HG02973 (cell line): ENCODE measurements around the gene NAGS.
"Not testable (repeated sequence)": the region's sequence is repeated elsewhere in the genome, so short reads cannot be mapped to it uniquely, and the experiment has no call there.

Source experiments
- ATAC-seq: cut with Tn5 transposase; IDR thresholded peaks from one replicate; pipeline ENCODE4 v1.9.1; 2021; ENCODE audit warnings: moderate library complexity; ENCODE audit not compliant: unreplicated experiment

NAGS gene

DNA sequence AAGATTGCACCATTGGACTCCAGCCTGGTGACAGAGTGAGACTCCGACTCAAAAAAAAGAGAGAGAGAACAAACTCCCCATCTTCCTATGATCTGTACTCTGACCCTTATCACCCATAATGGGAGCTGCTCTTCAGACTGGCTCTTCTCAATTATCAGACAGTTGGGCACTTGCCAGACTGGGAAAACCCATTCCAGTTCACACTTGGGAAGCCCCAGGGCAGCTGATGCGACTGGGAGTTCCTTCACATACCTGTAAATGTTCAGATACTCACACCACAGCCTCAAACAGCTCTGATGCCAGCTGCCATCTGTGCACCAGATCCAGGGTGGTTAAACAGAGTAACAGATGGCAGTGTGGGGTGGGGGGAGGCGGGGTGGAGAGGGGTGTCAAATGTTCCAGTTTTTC is 34.2 kb downstream of the NAGS start:
- ATAC-seq = no peak

DNA sequence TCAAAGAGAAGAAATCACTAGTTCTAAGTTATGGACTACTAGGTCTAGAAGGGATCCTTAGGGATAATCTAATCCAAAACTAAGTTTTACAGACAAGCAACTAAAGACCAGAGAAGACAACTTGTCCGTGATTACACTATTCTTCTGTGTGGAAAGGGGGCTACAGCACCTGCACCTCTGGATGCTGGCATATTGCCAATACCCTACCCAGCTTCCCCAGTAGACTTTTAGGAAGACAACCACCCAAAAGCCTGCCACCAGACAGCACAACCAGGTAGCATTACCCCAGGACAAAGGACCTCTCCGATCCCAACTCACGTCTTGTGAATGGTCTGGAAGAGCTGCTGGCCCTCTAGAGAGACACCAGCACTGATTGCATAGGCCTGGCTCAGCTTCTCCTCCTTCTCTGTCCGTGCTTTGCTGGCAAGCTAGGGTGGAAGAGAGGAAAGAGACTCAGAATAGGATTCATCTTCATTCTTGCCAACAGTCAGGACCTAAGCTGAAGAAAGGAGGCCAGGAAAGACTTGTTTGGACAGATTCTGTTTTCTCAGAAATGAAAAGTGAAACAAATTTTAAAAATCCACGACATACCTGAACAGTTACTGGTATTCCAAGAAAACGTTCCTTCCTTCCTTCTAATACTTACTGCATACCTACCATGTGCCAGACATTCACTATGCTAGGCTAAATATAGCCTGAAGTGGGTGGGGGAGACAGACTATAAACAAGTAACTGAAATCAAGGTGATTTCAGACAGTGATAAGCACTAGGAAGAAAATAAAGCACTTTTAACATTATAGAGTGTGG is 35.6 kb downstream of the NAGS start:
- ATAC-seq = no peak

DNA sequence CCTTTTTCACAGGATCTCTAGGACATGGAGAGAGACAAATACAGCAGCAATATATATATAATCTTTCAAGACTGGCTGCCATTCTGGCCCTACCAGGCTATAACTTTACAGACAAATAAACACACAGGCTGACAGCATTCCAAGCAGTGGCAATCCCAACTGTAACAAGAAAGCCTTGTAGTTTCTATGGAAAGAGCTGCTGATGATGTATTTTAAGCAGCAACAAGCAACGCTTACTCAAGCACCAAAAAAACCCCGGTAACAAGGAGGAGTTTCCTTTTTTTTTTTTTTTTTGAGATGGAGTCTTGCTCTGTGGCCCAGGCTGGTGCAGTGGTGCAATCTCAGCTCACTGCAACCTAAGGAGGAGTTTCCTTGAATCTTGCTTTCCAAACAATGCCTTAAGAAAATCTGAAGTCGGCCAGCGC is 38.9 kb downstream of the NAGS start:
- no peak for ATAC-seq

DNA sequence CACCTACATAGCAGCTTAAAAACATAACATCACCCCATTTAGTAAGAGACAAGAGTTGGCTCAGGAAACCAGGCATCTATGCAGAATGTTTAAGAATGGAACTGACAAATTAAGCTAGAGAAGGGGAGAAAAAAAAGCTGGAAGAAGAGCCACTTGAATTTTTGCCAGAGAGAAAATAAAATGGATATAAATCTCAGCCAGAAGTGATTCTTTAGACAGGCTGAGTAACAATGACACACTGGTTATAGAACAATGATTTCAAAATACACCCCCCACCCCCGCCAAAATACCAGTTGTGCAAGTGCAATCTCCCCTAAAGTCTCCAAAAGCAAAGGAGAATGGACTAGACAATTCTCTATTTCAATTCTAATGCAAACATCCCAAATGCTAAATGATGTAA is 39.6 kb downstream of the NAGS start:
- ATAC-seq = no peak

DNA sequence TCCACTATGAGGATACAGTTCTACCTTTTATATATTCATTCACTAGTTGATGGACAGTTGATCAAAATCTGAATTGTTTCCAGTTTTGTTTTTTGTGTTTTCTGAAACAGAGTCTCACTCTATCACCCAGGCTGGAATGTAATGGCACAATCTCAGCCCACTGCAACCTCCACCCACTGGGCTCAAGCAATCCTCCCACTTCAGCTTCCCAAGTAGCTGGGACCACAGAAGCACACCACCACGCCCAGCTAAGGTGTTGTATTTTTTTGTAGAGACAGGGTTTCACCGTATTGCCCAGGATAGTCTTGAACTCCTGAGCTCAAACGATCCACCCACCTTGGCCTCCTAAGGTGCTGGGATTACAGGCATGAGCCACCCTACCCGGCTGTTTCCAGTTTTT is 41.1 kb downstream of the NAGS start:
- ATAC-seq = no peak

DNA sequence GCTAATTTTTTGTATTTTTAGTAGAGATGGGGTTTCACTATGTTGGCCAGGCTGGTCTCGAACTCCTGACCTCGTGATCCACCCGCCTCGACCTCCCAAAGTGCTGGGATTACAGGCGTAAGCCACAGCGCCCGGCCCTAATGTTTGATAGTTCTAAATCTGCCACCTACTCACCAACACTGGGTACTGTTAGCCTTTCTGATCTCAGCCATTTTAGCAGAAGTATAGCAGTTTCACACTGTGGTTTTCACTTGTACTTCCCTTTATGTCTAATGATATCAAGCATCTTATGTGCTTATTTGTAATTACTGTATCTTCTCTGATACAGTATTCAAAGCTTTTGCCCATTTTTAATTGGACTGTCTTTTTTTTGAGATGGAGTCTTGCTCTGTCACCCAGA is 42.5 kb downstream of the NAGS start:
- ATAC-seq = not testable (repeated sequence)

DNA sequence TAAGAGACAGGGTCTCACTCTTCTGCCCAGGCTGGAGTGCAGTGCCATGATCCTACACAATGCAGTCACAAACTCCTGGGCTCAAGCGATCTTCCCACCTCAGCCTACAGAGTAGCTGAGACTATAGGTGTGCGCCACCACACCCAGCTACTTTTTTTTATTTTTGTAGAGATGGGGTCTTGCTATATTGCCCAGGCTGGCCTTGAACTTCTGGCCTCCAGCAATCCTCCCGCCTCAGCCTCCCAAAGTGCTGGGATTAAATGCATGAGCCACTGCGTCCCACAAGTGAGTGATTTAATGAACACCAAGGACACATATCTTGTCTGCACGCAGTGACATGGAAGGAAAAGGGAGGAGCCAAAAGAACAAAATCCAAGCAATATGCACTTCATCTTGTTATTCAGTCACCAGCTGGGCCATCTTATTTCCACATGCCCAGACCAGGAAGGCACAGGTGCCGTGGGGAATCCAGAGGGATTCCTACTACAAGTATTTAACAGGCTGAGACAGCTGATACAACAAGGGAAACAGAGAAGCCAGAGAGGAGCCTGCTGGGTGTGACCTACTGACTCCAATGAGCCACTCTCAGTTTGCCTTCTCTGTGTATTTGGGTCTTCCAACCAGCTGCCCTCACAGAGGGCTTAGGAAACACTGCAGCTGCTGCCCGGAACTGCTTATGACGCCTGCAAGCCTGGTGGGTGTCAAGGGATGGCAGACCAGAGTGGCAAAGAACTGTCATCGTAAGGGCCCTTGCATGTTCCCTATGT is 45.1 kb downstream of the NAGS start:
- no peak for ATAC-seq

DNA sequence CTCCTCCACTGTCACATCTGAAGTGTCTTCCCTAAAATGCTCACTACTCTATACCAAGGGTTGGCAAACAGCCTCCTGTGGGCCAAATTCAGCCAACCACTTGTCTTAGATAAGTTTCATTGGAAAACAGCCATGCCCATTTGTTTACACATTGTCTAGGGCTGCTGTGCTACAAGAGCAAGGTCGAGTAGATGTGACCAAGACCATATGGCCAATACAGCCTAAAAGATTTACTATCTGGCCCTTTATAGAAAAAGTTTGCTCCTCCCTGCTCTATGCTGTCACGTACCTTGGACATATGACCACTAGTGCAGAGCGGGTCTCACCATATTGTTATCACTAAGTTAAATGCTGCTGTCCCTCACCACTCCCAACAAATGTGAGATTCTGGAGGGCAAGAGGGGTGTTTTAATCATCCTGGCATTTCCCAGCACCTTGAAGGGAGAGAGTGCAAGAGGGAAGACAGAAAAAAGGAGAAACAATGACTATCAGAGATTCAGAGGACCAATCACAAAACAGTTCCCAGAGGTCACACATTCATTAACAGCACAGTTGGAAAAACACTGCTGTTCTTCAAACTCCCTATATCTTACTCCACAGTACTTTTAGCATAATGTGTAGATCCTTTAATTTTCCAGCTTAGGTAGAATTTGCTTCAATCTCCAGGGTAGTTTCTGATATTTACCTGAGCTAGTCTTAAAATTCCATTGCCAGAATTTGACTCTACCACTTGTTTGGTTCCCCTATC is 48.9 kb downstream of the NAGS start:
- ATAC-seq = no peak
